PFSK-1 (cell line): Measurements from ENCODE around the gene TPCN1.

Source experiments
- SIN3A ChIP-seq: IDR thresholded peaks from 2 replicates; pipeline ENCODE4 v1.6.1; 2012; ENCODE audit warnings: mild to moderate bottlenecking, low read length, moderate library complexity, borderline replicate concordance; ENCODE audit not compliant: insufficient read depth
- TAF1 ChIP-seq: IDR thresholded peaks from 2 replicates; pipeline ENCODE4 v1.6.1; 2012; ENCODE audit warnings: low read length, control low read depth, borderline replicate concordance; ENCODE audit not compliant: insufficient read depth
- TF ChIP-seq, protein P1 (sequence below), 2 experiments: IDR thresholded peaks; 2 replicates each; pipeline versions ENCODE4 v1.6.1 to v1.8.0; 2011 to 2012; ENCODE audit warnings: low read depth in 2 of 2, low read length in 2 of 2, control low read depth in 1 of 2, inconsistent platforms in 1 of 2, mild to moderate bottlenecking in 1 of 2, moderate library complexity in 1 of 2; ENCODE audit not compliant: insufficient read depth in 1 of 2

- TF ChIP-seq TAF1, result no peak
- TF ChIP-seq, protein P1, sequence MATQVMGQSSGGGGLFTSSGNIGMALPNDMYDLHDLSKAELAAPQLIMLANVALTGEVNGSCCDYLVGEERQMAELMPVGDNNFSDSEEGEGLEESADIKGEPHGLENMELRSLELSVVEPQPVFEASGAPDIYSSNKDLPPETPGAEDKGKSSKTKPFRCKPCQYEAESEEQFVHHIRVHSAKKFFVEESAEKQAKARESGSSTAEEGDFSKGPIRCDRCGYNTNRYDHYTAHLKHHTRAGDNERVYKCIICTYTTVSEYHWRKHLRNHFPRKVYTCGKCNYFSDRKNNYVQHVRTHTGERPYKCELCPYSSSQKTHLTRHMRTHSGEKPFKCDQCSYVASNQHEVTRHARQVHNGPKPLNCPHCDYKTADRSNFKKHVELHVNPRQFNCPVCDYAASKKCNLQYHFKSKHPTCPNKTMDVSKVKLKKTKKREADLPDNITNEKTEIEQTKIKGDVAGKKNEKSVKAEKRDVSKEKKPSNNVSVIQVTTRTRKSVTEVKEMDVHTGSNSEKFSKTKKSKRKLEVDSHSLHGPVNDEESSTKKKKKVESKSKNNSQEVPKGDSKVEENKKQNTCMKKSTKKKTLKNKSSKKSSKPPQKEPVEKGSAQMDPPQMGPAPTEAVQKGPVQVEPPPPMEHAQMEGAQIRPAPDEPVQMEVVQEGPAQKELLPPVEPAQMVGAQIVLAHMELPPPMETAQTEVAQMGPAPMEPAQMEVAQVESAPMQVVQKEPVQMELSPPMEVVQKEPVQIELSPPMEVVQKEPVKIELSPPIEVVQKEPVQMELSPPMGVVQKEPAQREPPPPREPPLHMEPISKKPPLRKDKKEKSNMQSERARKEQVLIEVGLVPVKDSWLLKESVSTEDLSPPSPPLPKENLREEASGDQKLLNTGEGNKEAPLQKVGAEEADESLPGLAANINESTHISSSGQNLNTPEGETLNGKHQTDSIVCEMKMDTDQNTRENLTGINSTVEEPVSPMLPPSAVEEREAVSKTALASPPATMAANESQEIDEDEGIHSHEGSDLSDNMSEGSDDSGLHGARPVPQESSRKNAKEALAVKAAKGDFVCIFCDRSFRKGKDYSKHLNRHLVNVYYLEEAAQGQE (IDR thresholded peaks at IDR 0.05; ENCODE audit: insufficient read depth in 1 of 2, low read depth in 2 of 2, low read length in 2 of 2), result no peak
- no peak for TF ChIP-seq SIN3A
These were observed 49.1 kb upstream of the TPCN1 start for GRCh38 chr12:113172185-113172584.
